KBM-7 (cell line): ENCODE results near the gene LRP8.
"Not testable (repeated sequence)": the region's sequence is repeated elsewhere in the genome, so short reads cannot be mapped to it uniquely, and the experiment has no call there.

Source experiments
- DNase-seq: peaks from one replicate; pipeline ENCODE4 v3.0.0-alpha.2; 2015
- in situ Hi-C: fragments of 300-500 bp; cut with MboI; formaldehyde crosslinking; loops from 2 replicates; pipeline ENCODE4 v1.14.3; 2020; ENCODE audit warnings: low sequenced_read_pairs, low pct_unique_long_range_greater_than_20kb, mixed read lengths

The LRP8 gene

DNA sequence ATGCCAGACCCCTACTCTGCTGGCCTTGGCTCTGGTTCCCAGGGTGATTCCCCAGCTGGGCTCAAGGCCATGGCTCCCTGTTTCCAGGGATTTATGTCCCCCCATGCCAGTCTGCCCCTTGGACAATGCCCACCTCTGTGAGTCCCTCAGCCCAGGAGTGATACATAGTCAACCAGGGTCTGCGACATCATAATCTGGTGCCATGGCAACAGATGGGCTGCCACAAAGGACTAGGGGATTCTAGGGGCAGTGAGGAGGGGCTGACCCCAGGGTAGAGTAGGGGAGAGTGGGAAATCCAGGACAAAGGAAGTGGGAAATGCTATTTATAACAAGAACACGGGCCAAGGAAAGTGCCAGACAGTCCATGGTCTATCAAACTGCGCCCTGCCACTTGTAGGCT lies 33.8 kb downstream of the LRP8 start:
- in situ Hi-C loops, result loop anchor here (10.0 kb wide), 1 partner anchor 101 kb away; no protein-coding TSS in a partner anchor

DNA sequence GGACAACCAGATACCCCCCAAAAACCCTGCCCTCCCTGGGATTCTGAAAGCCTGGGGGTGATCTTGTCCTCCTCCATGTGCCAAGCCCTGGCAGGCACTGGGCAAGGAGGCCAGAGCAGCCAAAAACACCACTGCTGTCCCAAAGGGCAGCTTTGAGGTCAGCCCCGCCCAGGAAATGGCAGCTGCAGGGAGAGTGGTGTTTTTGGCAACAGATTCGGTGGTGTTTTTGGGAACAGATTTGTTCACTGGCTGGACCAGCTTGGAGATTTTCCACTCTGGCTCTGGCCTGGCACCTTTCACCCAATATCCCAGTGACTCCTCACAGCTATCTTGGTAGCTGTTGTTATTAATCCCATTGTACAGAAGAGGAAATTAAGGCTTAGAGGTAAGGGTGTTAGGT lies 34.7 kb downstream of the LRP8 start:
- in situ Hi-C loops, result loop anchor here (10.0 kb wide), 1 partner anchor 102 kb away; no protein-coding TSS in a partner anchor
- DNase-seq, result no peak

More for the DNA sequence above, 33.8 kb downstream of the LRP8 start:
- no peak for DNase-seq

DNA sequence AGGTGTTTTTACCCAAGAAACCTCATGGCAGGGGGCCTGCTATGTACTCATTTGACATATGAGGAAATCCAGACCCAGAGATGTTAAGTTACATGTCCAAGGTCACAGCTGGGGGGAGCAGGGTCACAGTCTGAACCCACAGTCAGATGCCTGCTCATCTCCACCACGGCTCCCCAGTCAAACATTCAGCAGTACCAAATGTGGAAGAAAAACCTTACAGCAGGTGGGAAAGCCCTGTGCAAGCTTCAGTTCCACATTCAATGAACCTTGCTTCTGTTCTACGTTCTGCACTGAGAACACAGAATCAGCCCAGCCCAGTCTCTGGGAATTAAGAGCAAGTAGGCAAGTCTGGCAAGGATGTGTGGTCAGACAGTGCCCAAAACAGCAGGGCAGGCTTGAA lies 35.2 kb downstream of the LRP8 start:
- in situ Hi-C loops, result loop anchor here (10.0 kb wide), 1 partner anchor 102 kb away; no protein-coding TSS in a partner anchor
- no peak for DNase-seq

DNA sequence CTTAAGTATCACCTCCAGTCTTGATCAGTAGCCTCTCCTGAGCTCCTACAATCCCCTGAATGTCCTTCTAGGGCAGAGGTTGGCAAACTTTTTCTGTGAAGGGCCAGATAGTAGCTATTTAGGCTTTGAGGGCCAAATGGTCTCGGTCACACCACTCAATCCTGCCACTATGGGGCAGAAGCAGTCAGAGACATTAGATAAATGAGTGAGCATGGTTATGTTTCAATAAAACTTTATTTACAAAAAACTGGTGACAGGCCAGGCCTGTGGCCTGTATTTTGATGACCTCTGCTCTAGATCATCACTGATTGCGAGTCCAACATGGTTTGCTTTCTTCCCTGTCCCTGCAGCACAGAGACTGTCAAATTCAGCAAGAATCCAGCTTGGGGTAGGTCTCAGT lies 36.3 kb downstream of the LRP8 start:
- in situ Hi-C loops, result loop anchor here (10.0 kb wide), 1 partner anchor 103 kb away; no protein-coding TSS in a partner anchor
- no peak for DNase-seq

DNA sequence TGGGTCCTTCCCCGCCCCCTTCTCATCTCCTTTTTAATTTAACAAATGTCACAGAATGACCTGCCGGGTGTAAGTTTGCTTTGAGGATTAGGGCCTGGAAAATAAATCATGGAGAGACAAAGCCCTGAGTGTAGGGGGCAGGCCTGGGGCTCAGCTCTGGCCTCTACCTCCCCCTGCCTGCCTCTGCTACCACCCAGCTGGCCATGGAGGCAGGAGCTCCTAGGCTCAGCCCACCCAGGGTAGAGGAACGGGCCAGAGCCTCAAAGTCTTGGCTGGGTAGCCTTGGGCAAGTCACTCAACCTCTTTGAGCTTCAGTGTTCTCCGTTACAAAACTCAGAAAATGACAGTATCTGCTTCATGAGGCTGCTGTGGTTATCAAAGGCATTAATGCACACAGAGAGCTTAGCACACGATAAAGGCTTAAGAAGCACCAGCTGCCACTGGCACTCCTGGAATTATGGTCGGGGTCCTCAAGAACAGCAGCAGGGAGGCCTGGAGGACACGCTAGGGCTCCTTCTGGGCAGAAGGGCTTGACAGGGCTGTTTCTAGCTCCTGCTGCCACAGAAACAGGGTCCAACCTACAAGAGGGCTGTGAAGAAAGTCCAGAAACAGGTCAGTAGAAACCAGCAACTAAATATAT lies 39.0 kb downstream of the LRP8 start:
- in situ Hi-C loops, result no loop called here
- no peak for DNase-seq

DNA sequence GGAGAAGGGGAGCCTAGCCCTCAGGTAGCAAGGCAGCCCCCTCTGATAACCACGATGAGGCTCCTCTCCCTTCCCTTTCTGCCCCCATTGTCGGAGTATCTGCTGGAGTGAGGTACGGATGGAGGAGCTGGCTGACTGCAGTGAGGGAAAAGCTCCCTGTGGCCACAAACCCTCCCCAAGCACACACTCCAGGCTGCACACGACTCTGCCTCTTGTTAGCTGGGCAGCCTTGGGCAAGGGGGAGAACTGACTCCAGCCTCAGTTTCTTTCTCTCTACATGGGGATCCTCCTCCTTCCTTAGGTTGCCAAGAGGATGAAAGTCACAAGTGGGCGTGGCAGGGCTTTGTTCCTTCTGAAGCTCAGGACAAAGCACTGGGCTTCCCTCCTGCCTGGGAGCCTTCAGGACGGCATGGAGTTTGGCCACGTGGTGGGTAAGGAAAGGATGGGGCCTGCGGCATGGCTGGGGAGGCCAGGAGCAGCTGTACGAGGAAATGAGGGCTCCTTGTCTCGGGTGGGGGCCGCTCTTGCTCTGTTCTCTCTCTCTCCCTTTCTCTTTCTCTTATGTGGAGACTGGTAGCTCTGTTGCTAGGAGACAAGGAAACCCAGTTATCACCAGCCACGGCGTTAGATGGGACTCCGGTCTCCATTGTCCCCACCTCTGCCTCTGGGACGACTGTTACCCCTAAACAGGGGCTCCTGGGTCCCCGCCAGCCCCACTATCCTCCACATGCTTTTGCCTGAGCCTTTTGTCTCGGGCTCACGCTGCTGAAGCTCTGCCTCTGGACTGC lies 39.7 kb downstream of the LRP8 start:
- in situ Hi-C loops, result no loop called here
- no peak for DNase-seq

DNA sequence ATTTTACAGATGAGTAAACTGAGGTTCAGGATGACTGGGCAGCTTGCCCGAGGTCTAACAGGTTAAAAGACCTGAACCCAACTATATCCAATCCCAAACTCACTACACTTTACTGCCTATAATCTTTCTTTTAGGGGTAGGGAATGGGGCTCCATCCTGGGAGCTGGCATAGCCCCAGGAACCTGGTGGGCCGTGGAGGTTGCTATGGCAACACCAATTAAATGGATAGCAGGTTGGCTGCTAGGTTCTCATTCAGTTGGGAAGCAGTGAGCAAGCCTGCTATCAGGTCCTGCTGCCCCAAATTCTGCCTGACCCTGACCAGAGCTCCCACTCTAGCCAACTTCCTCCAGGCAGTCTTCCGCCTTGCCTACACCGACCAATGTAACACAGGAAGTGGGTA lies 40.9 kb downstream of the LRP8 start:
- no peak for DNase-seq

DNA sequence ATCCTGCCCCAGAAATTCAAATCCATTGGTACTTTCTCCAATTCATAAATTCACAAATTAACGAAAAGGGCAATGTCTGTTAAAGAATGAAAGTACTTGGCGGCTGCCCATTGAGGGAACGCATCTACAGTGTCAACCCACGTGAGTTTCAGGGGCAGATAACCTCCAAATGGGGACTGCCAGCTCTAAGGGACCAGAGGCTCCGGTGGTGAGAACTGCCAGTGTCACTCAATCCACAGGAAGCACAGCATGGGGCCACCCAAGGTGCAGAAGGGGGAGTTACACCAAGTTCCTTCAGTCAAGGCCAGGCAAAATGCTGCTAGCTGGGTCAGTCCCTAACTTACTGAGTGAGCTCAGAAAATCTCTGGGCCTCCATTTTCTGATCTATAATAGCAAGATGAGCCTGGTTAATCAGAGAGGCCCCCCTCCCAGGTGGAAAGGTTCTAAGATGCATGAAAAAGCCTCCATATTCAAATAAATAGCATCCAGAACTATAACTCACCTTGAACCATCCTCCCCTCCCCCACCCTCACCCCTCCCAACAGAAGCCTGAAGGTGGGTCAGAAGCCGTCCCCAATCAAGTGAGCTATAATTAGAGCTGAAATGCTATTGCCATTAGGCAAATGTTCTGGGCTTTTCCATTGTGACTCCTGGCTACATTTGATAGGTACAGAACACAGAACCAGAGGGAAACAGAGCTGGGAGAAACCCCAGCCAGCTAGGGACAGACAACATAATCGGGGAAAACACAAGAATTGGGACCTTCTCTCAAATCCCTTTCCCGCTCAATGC lies 41.7 kb downstream of the LRP8 start:
- in situ Hi-C loops, result no loop called here
- DNase-seq, result peak; percentile 16

More for the DNA sequence above, 40.9 kb downstream of the LRP8 start:
- in situ Hi-C loops, result no loop called here

DNA sequence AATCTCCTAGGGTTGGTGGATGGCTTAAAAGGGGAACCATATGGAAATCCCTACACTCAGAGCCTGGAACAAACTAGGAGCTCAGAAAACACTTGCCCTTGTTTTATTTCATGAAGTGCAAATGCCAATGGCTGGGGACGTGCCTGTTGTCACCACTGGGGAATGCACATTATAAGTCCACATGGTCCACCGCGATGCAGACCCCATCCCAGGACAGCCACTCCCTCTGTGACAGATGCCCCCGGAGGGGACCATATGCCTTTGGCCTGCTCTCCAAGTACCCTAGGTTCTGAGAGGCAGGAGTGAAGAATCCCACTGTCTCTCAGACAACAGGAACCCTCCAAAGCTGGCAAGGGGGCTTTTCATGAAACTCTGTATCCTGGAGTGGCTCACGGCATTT lies 42.3 kb downstream of the LRP8 start:
- DNase-seq, result no peak
- in situ Hi-C loops, result no loop called here

DNA sequence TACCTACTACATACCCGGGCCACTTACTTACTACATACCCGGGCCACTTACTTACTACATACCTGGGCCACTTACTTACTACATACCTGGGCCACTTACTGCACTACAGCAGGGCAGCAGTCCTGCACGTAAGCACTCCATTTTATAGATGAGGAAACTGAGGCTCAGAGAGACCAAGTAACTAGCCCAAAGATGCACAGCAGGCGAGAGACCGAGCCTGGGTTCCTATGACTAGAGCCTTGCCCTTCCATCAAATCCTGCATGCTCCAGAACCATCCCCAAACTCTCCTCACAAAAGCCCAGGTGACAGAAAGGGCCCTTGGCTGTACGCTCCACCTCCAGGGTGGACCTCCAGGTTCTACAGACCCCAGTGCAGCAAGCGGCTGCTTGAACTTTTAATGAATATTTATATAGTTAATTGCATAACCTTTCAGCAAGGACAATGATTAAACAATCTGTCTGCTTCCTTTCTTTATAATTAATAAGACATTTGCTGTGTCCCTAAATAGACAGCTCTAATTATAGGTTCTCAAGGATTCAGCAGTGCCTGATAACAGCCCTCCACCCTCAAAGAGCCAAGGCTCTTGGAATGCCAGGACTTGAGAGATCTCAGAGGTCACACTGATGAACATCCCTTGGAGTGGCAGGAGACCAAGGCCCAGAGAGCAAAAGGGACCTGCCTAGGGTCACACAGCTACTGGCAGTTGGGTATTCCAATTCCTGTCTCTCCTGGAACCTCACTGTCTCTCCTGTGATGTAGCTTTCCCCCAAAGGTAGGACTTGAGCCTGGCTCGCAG lies 43.4 kb downstream of the LRP8 start:
- in situ Hi-C loops, result no loop called here
- no peak for DNase-seq

DNA sequence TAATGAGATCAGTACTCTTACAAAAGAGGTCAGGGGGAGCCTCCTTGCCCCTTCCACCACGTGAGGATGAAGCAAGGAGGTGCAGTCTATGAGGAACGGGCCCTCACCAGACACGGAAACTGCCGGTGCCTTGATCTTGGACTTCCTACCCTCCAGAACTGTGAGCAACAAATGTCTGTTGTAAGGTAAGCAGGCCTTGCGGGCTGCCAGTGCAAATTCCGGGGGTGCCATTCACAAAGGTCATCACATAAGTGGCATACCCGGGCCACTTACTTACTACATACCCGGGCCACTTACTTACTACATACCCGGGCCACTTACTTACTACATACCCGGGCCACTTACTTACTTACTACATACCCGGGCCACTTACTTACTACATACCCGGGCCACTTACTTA lies 44.7 kb downstream of the LRP8 start:
- in situ Hi-C loops, DNase-seq: not testable (repeated sequence)

DNA sequence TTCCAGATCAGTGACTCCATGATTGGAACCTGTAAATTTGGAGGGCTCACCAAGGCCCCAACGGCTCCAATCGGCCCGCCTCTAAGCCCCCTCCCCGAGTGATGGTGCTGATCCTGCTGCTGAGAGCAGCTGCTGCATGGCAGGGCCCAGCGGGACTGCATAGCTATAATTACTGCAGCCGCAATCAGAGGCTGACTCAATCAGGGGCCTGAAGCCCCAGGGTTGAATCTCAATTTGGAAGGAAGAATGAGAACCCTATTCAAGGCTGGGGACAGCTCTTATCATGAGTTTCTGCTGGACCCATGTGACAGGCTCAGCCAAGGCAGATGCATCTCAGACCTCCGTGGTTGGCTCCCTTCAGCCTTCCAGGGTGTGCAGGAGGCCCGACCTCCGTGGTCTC lies 46.7 kb downstream of the LRP8 start:
- in situ Hi-C loops, result no loop called here
- DNase-seq, result no peak

DNA sequence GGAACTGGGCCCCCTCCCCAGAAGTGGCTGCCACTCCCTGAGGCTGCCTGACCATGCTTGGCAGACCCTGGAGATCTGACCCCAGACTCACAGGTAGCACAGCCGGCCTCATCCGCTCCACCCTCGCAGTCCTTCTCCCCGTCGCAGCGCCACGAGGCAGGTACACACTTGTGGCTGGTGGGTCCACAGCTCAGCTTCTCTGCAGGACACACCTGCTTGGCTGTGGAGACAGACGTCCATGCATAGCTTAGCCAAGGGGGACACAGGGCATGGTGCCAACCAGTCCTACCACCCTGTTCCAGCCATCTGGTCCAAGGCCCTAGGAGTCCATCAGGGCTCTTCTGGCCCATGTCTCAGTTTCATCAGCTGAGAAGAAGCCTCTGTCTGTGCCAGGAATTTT lies 47.4 kb downstream of the LRP8 start:
- no peak for DNase-seq
- in situ Hi-C loops, result no loop called here

DNA sequence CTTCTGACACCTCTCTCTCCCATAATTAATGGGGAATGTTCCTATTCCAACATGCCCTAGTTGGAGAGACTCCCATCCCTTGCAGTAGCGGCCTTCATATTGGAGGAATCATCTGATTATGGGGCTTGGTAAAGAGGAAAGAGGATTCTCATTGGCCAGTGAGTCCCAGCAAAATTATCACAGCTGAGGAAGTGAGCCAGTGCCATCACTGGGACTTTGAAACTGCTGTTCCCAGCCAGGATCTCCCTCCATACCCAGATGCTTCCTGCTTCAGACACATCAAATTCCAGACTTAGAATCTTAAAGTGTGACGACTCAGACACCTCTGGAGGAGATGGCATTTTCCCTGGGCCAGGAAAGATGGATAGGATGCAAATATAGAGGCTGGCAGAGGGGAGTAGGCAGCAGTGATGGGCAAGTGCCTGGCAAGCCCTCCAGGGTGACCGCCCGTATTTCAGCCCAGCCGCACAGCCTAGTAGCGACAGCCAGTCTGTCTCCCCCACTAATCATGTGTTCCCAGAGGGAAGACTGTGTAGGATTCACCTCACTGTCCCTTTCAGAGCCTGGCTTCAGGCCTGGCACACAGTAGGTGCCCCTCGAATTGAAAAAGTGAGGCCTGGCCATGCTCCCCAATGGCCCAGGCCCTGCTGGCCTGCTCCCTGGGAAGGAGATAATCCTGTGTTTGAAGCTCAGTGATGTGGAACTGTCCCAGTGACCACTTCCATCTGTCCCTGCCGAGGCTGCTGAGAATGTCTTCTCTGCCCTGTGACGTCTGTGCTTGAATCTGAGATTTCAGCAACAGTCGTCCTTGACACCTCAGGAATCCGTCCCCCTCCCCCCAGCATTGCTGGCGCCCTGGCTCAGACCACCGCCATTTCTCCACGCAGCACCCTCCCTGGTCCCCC lies 48.3 kb downstream of the LRP8 start:
- in situ Hi-C loops, result no loop called here
- no peak for DNase-seq

DNA sequence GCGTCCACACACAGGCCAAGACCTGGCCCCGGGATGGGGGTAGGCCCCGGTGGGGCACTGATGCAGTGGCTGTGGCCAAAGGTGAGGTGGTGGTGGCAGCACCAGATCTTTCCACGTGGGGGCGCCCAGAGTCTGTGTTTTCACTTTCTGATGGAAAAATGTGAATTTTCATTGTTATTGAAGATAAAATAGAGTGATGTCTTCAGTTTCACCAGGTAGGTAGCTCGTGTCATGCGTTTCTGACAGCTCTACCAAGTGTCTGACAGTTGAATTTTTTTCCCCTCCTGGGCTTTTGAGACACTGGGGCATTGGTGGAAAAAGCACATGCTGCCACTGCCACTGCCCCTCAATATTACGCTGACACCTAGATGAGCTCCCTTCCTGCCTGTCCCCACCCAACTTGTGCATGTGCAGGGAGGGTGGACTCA lies 49.6 kb downstream of the LRP8 start:
- in situ Hi-C loops, result no loop called here

DNA sequence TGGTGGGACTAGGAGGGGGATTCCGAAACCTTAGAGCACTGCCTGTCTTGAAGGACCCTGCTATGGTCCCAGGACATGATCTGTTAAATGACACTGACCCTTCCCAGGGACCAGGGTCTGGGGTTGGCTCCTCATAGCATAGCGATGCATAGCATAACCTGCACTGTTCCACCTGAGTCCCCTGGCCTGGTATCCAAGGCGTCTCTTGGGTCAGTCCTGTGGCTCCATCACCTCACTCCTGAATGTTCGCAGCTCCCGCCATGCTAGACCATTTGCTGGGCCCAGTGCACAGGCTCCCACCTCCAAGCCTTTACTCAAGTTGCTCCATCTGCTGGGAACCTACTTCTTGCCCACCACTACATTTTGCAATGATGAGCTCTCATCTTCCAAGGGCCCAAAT lies 50.5 kb downstream of the LRP8 start:
- no peak for DNase-seq
- in situ Hi-C loops, result no loop called here

More for the DNA sequence above, 49.6 kb downstream of the LRP8 start:
- peak; percentile 64 for DNase-seq

DNA sequence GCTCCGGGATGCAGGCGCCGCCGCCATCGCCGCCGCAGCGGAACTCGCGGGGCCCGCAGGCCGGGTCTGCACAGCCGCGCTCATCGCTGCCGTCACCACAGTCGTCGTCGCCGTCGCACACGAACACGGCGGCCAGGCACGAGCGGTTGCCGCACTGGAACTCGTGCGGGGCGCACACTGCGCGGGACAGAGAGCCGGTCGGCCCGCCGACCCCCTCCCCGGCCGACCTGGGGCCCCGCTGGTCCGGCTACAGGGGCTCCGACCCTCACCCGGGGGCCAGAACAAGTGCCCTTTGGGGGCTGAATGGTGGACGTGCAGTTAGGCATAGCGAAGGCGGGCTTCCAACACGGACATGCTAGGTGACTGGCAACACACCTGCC lies 51.0 kb downstream of the LRP8 start:
- no peak for DNase-seq
- in situ Hi-C loops, result no loop called here
